DMS 273 (cell line): Measurements from ENCODE around the gene MRAP.
A peak's percentile ranks its signal among the peaks of the same experiment; 100 is the strongest.

Experiments used
- DNase-seq: peaks from one replicate; lab custom pipeline; 2025; ENCODE audit not compliant: unreplicated experiment; lab: John Stamatoyannopoulos, UW

The MRAP gene

DNA sequence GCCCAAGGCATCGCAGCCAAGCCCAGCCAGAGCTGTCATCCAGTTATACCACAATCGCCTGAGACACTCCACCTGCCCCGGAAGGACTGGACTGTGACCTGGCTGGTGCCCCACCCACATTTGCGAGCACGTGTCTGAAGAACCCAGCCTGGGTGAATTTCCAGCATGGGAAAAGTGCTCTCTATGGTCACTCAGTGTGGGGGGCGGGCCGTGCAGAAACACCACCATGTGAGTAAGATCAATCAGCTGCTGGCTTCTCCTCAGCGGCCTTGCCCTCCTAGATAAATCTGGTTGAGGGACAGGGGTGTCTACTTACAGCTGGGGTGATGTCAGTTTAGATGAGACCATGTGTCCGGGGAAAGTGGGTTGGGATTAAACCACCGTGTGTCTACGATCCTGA is 49.3 kb downstream of the MRAP start:
- DNase-seq = no peak

GRCh38 chr21:32348604-32349332 is 50.1 kb downstream of the MRAP start:
- no peak for DNase-seq

GRCh38 chr21:32349333-32349944 is 50.8 kb downstream of the MRAP start:
- DNase-seq = no peak

DNA sequence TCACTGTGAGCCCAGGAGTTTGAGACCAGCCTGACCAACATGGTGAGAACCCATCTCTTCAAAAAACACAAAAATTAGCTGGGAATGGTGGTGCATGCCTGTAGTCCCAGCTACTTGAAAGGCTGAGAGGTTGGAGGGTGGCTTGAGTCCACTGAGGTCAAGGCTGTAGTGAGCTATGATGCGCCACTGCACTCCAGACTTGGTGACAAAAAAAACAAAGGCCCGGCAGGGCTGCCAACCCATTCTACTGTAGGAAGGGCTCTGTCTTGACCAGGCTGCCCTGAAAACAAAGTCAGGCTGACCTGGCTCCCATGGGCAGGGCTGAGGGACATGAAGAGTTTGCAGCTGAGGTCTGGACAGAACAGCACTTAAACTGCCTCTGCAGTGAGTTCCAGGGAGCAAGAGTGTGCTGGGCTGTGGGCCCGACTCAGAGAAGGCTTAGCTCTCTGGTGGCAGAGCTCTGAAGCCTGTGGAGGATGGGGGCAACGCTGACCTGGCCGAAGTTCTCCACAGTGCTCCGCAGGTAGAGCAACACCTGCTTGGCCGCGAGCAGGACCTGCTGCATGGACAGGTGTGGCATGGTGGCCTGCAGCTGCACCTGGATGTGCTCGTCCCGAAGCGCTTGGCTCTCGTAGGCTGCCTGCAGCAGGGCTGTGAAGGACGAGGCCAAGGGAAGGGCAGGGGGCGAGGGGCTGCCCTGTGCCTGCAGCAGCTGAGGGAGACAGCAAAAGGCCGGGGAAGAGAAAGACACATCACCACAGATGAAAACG is 51.7 kb downstream of the MRAP start:
- no peak for DNase-seq

DNA sequence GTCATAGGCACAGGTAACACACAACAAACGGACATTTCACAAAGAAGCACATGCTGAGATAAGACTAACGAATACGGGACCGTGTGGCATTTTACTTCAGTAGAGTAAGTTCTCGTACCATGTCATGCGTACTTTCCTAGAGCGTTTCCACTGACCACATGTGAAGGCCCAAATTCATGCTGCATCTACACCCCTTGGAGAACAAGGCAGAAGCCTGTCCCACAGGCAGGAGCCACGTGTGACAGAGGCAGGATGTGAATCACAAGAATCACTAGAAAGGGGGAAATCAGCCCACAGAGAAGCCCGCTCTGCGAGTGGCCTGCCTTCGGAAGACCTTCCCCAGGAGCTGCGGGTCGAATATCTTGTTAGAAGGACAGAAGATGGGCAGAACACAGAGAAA is 52.3 kb downstream of the MRAP start:
- no peak for DNase-seq

DNA sequence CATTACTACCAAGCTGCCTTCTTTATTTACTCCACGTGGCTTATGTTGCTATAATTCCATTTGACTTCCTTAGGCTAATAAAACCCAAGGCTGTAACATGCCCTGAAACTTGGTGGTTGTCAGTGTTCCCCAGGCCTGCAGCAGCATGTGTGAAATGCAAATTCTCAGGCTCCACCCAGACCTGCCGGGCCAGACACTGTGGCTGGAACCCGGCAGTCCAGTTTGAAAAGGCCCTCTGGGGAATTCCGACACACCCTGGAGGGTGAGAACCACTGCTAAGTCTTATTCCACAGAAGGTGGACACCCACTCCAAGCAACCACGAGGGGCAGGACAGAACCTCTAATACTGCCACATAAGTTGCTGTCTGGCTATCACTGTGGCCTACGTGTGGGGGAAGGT is 52.8 kb downstream of the MRAP start:
- DNase-seq = no peak

- no peak for DNase-seq
These were observed 53.9 kb downstream of the MRAP start for GRCh38 chr21:32352526-32352925.

DNA sequence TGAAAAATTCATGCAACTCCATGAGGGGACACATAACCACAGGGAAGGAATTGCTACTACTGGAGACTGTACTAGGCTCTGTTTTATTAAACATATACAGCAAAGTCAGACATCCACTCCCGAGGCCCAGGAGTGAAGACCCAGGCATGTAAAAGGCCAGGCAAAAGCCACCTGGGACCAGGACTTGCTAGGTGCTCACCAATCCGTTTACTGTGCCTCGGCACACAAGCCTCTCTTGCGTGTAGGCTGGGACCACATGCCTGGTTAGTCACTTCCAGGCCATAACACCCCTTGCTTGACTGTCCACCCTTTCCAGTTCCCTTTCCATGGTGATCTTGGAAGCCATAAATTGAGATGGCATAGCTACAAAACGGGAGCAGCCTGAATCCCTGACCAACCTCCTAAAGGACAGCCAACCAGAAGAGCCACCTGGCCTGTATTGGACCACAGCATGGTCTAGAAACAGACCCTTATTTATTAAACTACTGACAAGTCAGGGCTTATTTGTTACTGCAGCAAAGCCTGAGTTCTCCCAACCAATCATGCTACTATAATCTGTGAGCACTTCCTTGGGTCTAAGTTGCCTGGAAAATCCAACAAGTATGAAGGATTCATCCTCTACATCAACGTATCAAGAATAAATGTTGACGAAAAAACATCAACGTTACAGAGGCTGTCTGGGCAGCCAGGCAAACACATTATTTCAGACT is 54.5 kb downstream of the MRAP start:
- DNase-seq = no peak

DNA sequence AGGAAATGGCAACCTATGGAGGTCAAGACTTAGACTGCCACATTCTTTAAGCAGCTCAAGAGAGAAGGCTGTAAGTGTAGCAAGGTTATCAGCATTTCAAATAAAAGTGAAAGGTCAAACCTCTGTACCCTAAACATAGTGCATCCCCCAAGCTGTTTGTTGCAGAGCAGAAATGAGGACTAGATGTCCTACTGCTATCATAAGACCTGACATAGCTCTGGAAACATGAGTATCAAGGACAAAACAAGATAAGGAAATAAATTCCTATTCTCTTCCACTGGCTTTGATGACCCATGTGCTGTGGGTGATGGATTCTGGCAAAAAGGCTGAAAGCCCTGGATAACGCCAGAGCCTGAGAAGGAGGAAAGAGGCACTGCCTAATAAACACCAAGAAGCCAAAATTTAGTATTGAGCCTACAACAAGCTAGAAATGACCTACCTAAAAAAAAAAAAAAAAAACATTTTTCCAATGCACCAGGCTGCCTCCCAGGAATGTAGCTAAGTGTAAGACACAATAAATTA is 58.3 kb downstream of the MRAP start:
- DNase-seq = no peak

DNA sequence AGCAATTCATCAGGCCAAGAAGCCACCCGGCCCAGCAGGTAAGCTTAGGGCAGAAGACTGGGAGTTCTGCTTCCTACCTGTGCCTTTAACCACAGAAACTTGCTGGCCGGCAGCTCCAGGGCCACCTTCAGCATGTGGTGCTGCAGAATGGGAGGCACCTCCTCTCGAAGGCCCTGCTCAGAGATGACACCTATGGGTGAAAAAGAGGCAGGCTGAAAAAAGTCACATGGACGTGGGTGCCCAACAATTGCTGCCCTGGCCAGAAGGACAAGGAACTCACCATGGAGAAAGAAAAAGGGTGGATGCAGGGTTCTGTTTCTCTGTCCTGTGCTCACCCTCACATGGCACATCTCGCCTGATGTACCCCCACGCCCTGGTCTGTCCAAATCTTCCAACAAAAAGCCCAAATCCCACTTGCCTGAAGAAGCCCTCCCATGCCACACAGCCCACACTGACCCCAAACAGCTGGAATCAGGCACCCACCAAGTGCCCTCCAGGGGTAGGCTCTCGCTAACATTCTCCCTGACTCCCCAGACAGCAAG is 61.1 kb downstream of the MRAP start:
- peak; percentile 26 for DNase-seq

GRCh38 chr21:32360401-32360975 is 61.8 kb downstream of the MRAP start:
- no peak for DNase-seq
